CD14-positive monocyte (primary cell): Measurements from ENCODE around the gene ENO2. TPM values are rescaled to one million over a fixed set of nuclear protein-coding genes. Genes with fewer than 3 reads are reported as not detected.

Source experiments
- DNase-seq, 3 donors: peaks; one replicate each; pipeline ENCODE4 v3.0.0-alpha.2; 2011 to 2022
- H2AFZ ChIP-seq: 2 replicates; pipeline ENCODE4 v1.6.0; 2012; ENCODE audit warnings: mild to moderate bottlenecking, low read depth, low read length, inconsistent platforms; ENCODE audit not compliant: insufficient read depth, poor library complexity, severe bottlenecking
- H3K27ac ChIP-seq, 2 donors: 1 replicate in 1 of 2; 2 replicates in 1 of 2; pipeline ENCODE4 v1.5.1; 2012 to 2013; ENCODE audit warnings: low read length in 2 of 2, control low read depth in 1 of 2, inconsistent platforms in 1 of 2, low read depth in 1 of 2, mild to moderate bottlenecking in 1 of 2
- H3K27me3 ChIP-seq, 2 donors: one replicate each; pipeline versions ENCODE4 v1.6.0 to v1.6.1; 2011 to 2013; ENCODE audit warnings: low read length in 2 of 2; ENCODE audit not compliant: control insufficient read depth in 2 of 2, insufficient read depth in 2 of 2
- H3K36me3 ChIP-seq, 2 donors: replicated peaks in 1 of 2; 1 replicate in 1 of 2; 2 replicates in 1 of 2; pipeline versions ENCODE4 v1.5.1 to v1.6.1; 2012 to 2013; ENCODE audit warnings: low read length in 2 of 2, control low read depth in 1 of 2, inconsistent platforms in 1 of 2, mild to moderate bottlenecking in 1 of 2; ENCODE audit not compliant: insufficient read depth in 2 of 2, control insufficient read depth in 1 of 2
- H3K4me1 ChIP-seq, 2 donors: 1 replicate in 1 of 2; 2 replicates in 1 of 2; pipeline versions ENCODE4 v1.5.1 to v1.6.1; 2012 to 2013; ENCODE audit warnings: low read length in 2 of 2, control low read depth in 1 of 2, inconsistent platforms in 1 of 2, mild to moderate bottlenecking in 1 of 2, moderate library complexity in 1 of 2; ENCODE audit not compliant: insufficient read depth in 2 of 2, control insufficient read depth in 1 of 2
- H3K4me2 ChIP-seq: replicated peaks from 2 replicates; pipeline ENCODE3; 2012; ENCODE audit warnings: low read length, moderate library complexity, mild to moderate bottlenecking; ENCODE audit not compliant: poor library complexity, severe bottlenecking; ENCODE audit errors: extremely low read depth
- H3K4me3 ChIP-seq, 3 experiments: fragments of 200-600 bp in 1 of 3; sonication (generic) in 1 of 3; replicated peaks in 1 of 3; 1 replicate in 2 of 3; 2 replicates in 1 of 3; pipeline ENCODE4 v1.5.1; 2011 to 2013; ENCODE audit warnings: low read length in 3 of 3, mild to moderate bottlenecking in 3 of 3, control low read depth in 2 of 3, low read depth in 2 of 3, inconsistent platforms in 1 of 3, moderate library complexity in 1 of 3
- H3K79me2 ChIP-seq: 2 replicates; pipeline ENCODE4 v1.6.0; 2012; ENCODE audit warnings: mild to moderate bottlenecking, control low read depth, inconsistent platforms, low read length, moderate library complexity; ENCODE audit not compliant: insufficient read depth
- H3K9ac ChIP-seq: 2 replicates; pipeline ENCODE4 v1.6.0; 2017; ENCODE audit warnings: low read length, mild to moderate bottlenecking; ENCODE audit not compliant: insufficient read depth, poor library complexity, severe bottlenecking
- H3K9me3 ChIP-seq, 2 donors: replicated peaks in 1 of 2; 1 replicate in 1 of 2; 2 replicates in 1 of 2; pipeline versions ENCODE4 v1.5.1 to v1.6.1; 2012 to 2013; ENCODE audit warnings: low read length in 2 of 2, control low read depth in 1 of 2; ENCODE audit not compliant: control insufficient read depth in 1 of 2, insufficient read depth in 1 of 2
- H4K20me1 ChIP-seq: 2 replicates; pipeline ENCODE4 v1.6.0; 2012; ENCODE audit warnings: mild to moderate bottlenecking, low read length, control low read depth, moderate library complexity; ENCODE audit not compliant: insufficient read depth
- H3K27ac Mint-ChIP-seq, 7 donors: one replicate each; pipeline ENCODE4 v1.8.0; 2020; ENCODE audit warnings: mild to moderate bottlenecking in 7 of 7, mixed read lengths in 7 of 7, moderate library complexity in 6 of 7, inconsistent platforms in 2 of 7
- H3K27me3 Mint-ChIP-seq, 3 donors: one replicate each; pipeline ENCODE4 v1.8.0; 2021 to 2022; ENCODE audit warnings: low read depth in 3 of 3, mild to moderate bottlenecking in 3 of 3, mixed read lengths in 3 of 3, moderate library complexity in 3 of 3, inconsistent platforms in 1 of 3
- H3K36me3 Mint-ChIP-seq, 2 donors: one replicate each; pipeline ENCODE4 v1.8.0; 2020; ENCODE audit warnings: mixed read lengths in 2 of 2, inconsistent platforms in 1 of 2, mild to moderate bottlenecking in 1 of 2
- H3K4me1 Mint-ChIP-seq: one replicate; pipeline ENCODE4 v1.8.0; 2020; ENCODE audit warnings: mild to moderate bottlenecking, mixed read lengths
- H3K4me3 Mint-ChIP-seq, 2 donors: one replicate each; pipeline ENCODE4 v1.8.0; 2020; ENCODE audit warnings: mild to moderate bottlenecking in 2 of 2, mixed read lengths in 2 of 2, moderate library complexity in 1 of 2
- H3K9me3 Mint-ChIP-seq, 7 donors: one replicate each; pipeline ENCODE4 v1.8.0; 2020 to 2022; ENCODE audit warnings: mixed read lengths in 7 of 7, mild to moderate bottlenecking in 6 of 7, moderate library complexity in 6 of 7, inconsistent platforms in 2 of 7
- CTCF ChIP-seq: fragments of 200-600 bp; IDR thresholded peaks from one replicate; pipeline ENCODE4 v1.8.0; 2022; ENCODE audit warnings: antibody characterized with exemption, mild to moderate bottlenecking
- WGBS: methylation state at CpG from one replicate; pipeline ENCODE4 v1.1.5; 2013; ENCODE audit warnings: missing lambda C conversion rate; ENCODE audit not compliant: insufficient coverage; 5-methylcytosine and 5-hydroxymethylcytosine counted together
- intact Hi-C, 2 donors: fragments of 100-400 bp; cut with micrococcal nuclease; formaldehyde crosslinking; loops; one replicate each; pipeline versions ENCODE4 v1.15.0 to v1.15.1; 2023
- polyA plus RNA-seq, 3 donors: library from polyadenylated mRNA; depleted of rRNA in 1 of 3; unstranded in 2 of 3; stranded (reverse) in 1 of 3; fragments of 300-500 nt in 2 of 3; fragments of >200 nt in 1 of 3; fragmentation: Illumina TruSeq in 2 of 3; gene quantifications; 1 replicate in 2 of 3; 2 replicates in 1 of 3; pipeline ENCODE4 v1.2.3, GENCODE V29; 2012 to 2021

ENO2 gene
- polyA plus RNA-seq, 3 donors, result 0.09 to 0.43 (median 0.19) TPM

GRCh38 chr12:6943722-6944380 lies 29.5 kb downstream of the ENO2 start, which contains the start of the genes C12orf57 and RNU7-1:
Gene C12orf57, plus strand, starts transcription at chr12:6944022. Its CDS starts 100 bp downstream, at chr12:6944122.
Gene RNU7-1, plus strand, starts transcription at chr12:6943816.
- Histone ChIP-seq H3K36me3 (no peaks in the 10 kb centered on the region), H3K79me2 (peaks cover 9% of the 10 kb centered on the region), H3K4me2 (peak within 1 kb of the TSS; percentile 83), H4K20me1 (no peaks in the 10 kb centered on the region), H3K27me3 (no peaks in the 10 kb centered on the region), H3K9me3 (no peaks in the 10 kb centered on the region), H3K9ac (peak within 1 kb of the TSS; percentile 63), H2AFZ (peak within 1 kb of the TSS; percentile 58), H3K4me3 (peak within 1 kb of the TSS; percentile 3 to 76 (median 48)), H3K27ac (peak within 1 kb of the TSS; percentile 76 to 89), H3K4me1 (peaks cover 55 to 61% of the 10 kb centered on the region in 2 donors)
- peak within 1 kb of the TSS; percentile 94 to 99 (median 98) for H3K27ac Mint-ChIP-seq
- peaks cover 1 to 3% of the 10 kb centered on the region in 2 donors for H3K36me3 Mint-ChIP-seq
- peak; percentile 79 to 92 (median 91) for DNase-seq
- intact Hi-C loops, result loop anchor here (2.0 to 5.0 kb wide), 3 partner anchors 15 to 72 kb away; partner anchors contain the start of gene SPSB2 (in 1 of the 2)
- peaks cover 0 to 2% (median 0%) of the 10 kb centered on the region in 7 donors for H3K9me3 Mint-ChIP-seq
- 0% methylated on average over 27 of the region's 31 CpGs for WGBS
- peaks cover 0 to 2% (median 0%) of the 10 kb centered on the region in 3 donors for H3K27me3 Mint-ChIP-seq
- no peak for TF ChIP-seq CTCF
- peak within 1 kb of the TSS; percentile 82 to 91 for H3K4me3 Mint-ChIP-seq
- H3K4me1 Mint-ChIP-seq, result peaks cover 61% of the 10 kb centered on the region

GRCh38 chr12:6944381-6945186 lies 30.2 kb downstream of the ENO2 start:
- H3K27ac ChIP-seq, result peak overlapping the region; percentile 76 to 89
- peaks cover 65% of the 10 kb centered on the region for H3K4me1 Mint-ChIP-seq
- peak overlapping the region; percentile 94 to 99 (median 98) for H3K27ac Mint-ChIP-seq
- WGBS, result 0% methylated on average over 27 of the region's 48 CpGs
- peak overlapping the region; percentile 3 to 76 (median 48) for H3K4me3 ChIP-seq
- peak; percentile 81 for TF ChIP-seq CTCF
- peaks cover 0 to 2% (median 0%) of the 10 kb centered on the region in 3 donors for H3K27me3 Mint-ChIP-seq
- H3K79me2 ChIP-seq, result peaks cover 12% of the 10 kb centered on the region
- intact Hi-C loops, result loop anchor here (2.0 to 5.0 kb wide), 3 partner anchors 14 to 72 kb away; partner anchors contain the start of gene SPSB2 (in 1 of the 2)
- H3K36me3 ChIP-seq, result no peaks in the 10 kb centered on the region
- H2AFZ ChIP-seq, result peak overlapping the region; percentile 42
- H4K20me1 ChIP-seq, result no peaks in the 10 kb centered on the region
- H3K9ac ChIP-seq, result peak overlapping the region; percentile 47
- peak; percentile 82 to 90 (median 90) for DNase-seq
- H3K9me3 ChIP-seq, result no peaks in the 10 kb centered on the region
- H3K4me1 ChIP-seq, result peaks cover 62 to 68% of the 10 kb centered on the region in 2 donors
- no peaks in the 10 kb centered on the region for H3K27me3 ChIP-seq
- H3K4me3 Mint-ChIP-seq, result peak overlapping the region; percentile 82 to 91
- peaks cover 3% of the 10 kb centered on the region in 2 donors for H3K36me3 Mint-ChIP-seq
- H3K4me2 ChIP-seq, result peak overlapping the region; percentile 83
- peaks cover 0 to 2% (median 0%) of the 10 kb centered on the region in 7 donors for H3K9me3 Mint-ChIP-seq
